ENCODE data around the gene SPECC1L.

Gene SPECC1L

GRCh38 chr22:24429411-24430365 lies 159.1 kb downstream of the SPECC1L start:
- DNase-seq = peak in 4 of 5 experiments; percentile 34 to 81 (median 48)

GRCh38 chr22:24430431-24431308 lies 160.0 kb downstream of the SPECC1L start:
- no peak for DNase-seq

- DNase-seq = no peak
Measured at GRCh38 chr22:24431309-24432034, 160.8 kb downstream of the SPECC1L start.

GRCh38 chr22:24432059-24432853 lies 161.6 kb downstream of the SPECC1L start:
- no peak for DNase-seq

- DNase-seq = no peak
Measured at GRCh38 chr22:24433001-24433827, 162.6 kb downstream of the SPECC1L start.

- no peak for DNase-seq
Measured at GRCh38 chr22:24433828-24434470, 163.3 kb downstream of the SPECC1L start.

GRCh38 chr22:24434471-24435322 lies 164.1 kb downstream of the SPECC1L start:
- DNase-seq = peak; percentile 30 to 98 (median 70)

- no peak for DNase-seq
Measured at GRCh38 chr22:24435323-24435645, 164.7 kb downstream of the SPECC1L start.

- DNase-seq = no peak
Measured at GRCh38 chr22:24435861-24436371, 165.3 kb downstream of the SPECC1L start.

GRCh38 chr22:24436553-24436952 lies 165.9 kb downstream of the SPECC1L start:
- no peak for DNase-seq

- no peak for DNase-seq
Measured at GRCh38 chr22:24437091-24437490, 166.5 kb downstream of the SPECC1L start.

GRCh38 chr22:24437741-24438328 lies 167.2 kb downstream of the SPECC1L start:
- peak in 1 of 5 experiments; percentile 71 for DNase-seq

- DNase-seq = no peak
Measured at GRCh38 chr22:24440270-24440717, 169.7 kb downstream of the SPECC1L start.

- no peak for DNase-seq
Measured at GRCh38 chr22:24440718-24441405, 170.2 kb downstream of the SPECC1L start.

- DNase-seq = no peak
Measured at GRCh38 chr22:24441406-24442351, 171.0 kb downstream of the SPECC1L start.

- DNase-seq = no peak
Measured at GRCh38 chr22:24442352-24442744, 171.7 kb downstream of the SPECC1L start.

- DNase-seq = no peak
Measured at GRCh38 chr22:24443668-24444067, 173.0 kb downstream of the SPECC1L start.

Data from T-helper 2 cell (primary cell).